ENCODE data around the gene FZD2.
"Not testable (repeated sequence)": the region's sequence is repeated elsewhere in the genome, so short reads cannot be mapped to it uniquely, and the experiment has no call there.

Gene FZD2

GRCh38 chr17:44578947-44579346 is 21.7 kb downstream of the FZD2 start:
- no peak for DNase-seq

- DNase-seq = no peak
Observed at GRCh38 chr17:44581868-44582267, 24.6 kb downstream of the FZD2 start.

- DNase-seq = no peak
Observed at GRCh38 chr17:44584443-44584842, 27.2 kb downstream of the FZD2 start.

- DNase-seq = no peak
Observed at GRCh38 chr17:44585315-44585714, 28.0 kb downstream of the FZD2 start.

GRCh38 chr17:44587339-44587738 is 30.1 kb downstream of the FZD2 start:
- no peak for DNase-seq

- no peak for DNase-seq
Observed at GRCh38 chr17:44589316-44590071, 32.2 kb downstream of the FZD2 start.

GRCh38 chr17:44590072-44590462 is 32.8 kb downstream of the FZD2 start:
- DNase-seq = not testable (repeated sequence)

GRCh38 chr17:44590762-44591161 is 33.5 kb downstream of the FZD2 start:
- not testable (repeated sequence) for DNase-seq

- no peak for DNase-seq
Observed at GRCh38 chr17:44591206-44591605, 33.9 kb downstream of the FZD2 start.

- DNase-seq = no peak
Observed at GRCh38 chr17:44593156-44593555, 35.9 kb downstream of the FZD2 start.

GRCh38 chr17:44595216-44595775 is 38.0 kb downstream of the FZD2 start:
- no peak for DNase-seq

GRCh38 chr17:44598329-44598728 is 41.0 kb downstream of the FZD2 start:
- DNase-seq = no peak

- DNase-seq = no peak
Observed at GRCh38 chr17:44598932-44599297, 41.6 kb downstream of the FZD2 start.

- DNase-seq = no peak
Observed at GRCh38 chr17:44599298-44600175, 42.3 kb downstream of the FZD2 start.

GRCh38 chr17:44601539-44601938 is 44.3 kb downstream of the FZD2 start:
- DNase-seq = peak in 1 of 2 experiments; percentile 27

- DNase-seq = peak in 1 of 2 experiments; percentile 27
Observed at GRCh38 chr17:44601973-44602372, 44.7 kb downstream of the FZD2 start.

GRCh38 chr17:44602390-44602789 is 45.1 kb downstream of the FZD2 start:
- DNase-seq = peak in 1 of 2 experiments; percentile 46

GRCh38 chr17:44602970-44603369 is 45.7 kb downstream of the FZD2 start:
- no peak for DNase-seq

GRCh38 chr17:44604116-44604761 is 47.0 kb downstream of the FZD2 start:
- DNase-seq = no peak

- DNase-seq = no peak
Observed at GRCh38 chr17:44604768-44605485, 47.6 kb downstream of the FZD2 start.

- DNase-seq = no peak
Observed at GRCh38 chr17:44606658-44607057, 49.4 kb downstream of the FZD2 start.
